CD4-positive, alpha-beta T cell (primary cell): ENCODE results near the gene ZNF521. TPM values are rescaled to one million over a fixed set of nuclear protein-coding genes. Genes with fewer than 3 reads are reported as not detected.

ENCODE experiments used
- ATAC-seq: fragments of 200-7000 bp; cut with Tn5 transposase; one replicate; pipeline ENCODE4 v1.10.0; 2022; ENCODE audit warnings: mild to moderate bottlenecking; ENCODE audit not compliant: poor library complexity
- CTCF ChIA-PET: fragments of 350-600 bp; sonication (Branson Sonifier 250); formaldehyde crosslinking; loops from one replicate; lab custom pipeline; 2021; ENCODE audit warnings: antibody characterized with exemption, inconsistent platforms; lab: Charles Lee
- POLR2A ChIA-PET: fragments of 350-600 bp; sonication (Branson Sonifier 250); formaldehyde crosslinking; loops from one replicate; lab custom pipeline; 2021; ENCODE audit warnings: antibody characterized with exemption, inconsistent platforms; lab: Charles Lee
- DNase-seq, 14 experiments: peaks; one replicate each; pipeline ENCODE4 v3.0.0-alpha.2; 2013 to 2020; ENCODE audit warnings: mixed read lengths in 2 of 14
- H3K27ac ChIP-seq, 2 donors: one replicate each; pipeline versions ENCODE4 v1.5.1 to v1.7.0; 2013; ENCODE audit warnings: low read length in 2 of 2, low read depth in 1 of 2, mild to moderate bottlenecking in 1 of 2
- H3K27me3 ChIP-seq, 2 experiments: 1 replicate in 1 of 2; 2 replicates in 1 of 2; pipeline versions ENCODE4 v1.6.1 to v1.7.0; 2013; ENCODE audit warnings: low read length in 2 of 2, control low read depth in 1 of 2, mild to moderate bottlenecking in 1 of 2, moderate library complexity in 1 of 2; ENCODE audit not compliant: insufficient read depth in 2 of 2, control insufficient read depth in 1 of 2
- H3K36me3 ChIP-seq: one replicate; pipeline ENCODE4 v1.6.1; 2013; ENCODE audit warnings: low read length, control low read depth; ENCODE audit not compliant: insufficient read depth
- H3K4me1 ChIP-seq: one replicate; pipeline ENCODE4 v1.6.1; 2013; ENCODE audit warnings: low read length, control low read depth; ENCODE audit not compliant: insufficient read depth
- H3K4me3 ChIP-seq: one replicate; pipeline ENCODE4 v1.5.1; 2013; ENCODE audit warnings: mild to moderate bottlenecking, low read length, moderate library complexity
- H3K9me3 ChIP-seq, 2 experiments: 1 replicate in 1 of 2; 2 replicates in 1 of 2; pipeline versions ENCODE4 v1.6.1 to v1.7.0; 2013; ENCODE audit warnings: low read length in 2 of 2, mild to moderate bottlenecking in 2 of 2, control low read depth in 1 of 2, moderate library complexity in 1 of 2; ENCODE audit not compliant: control insufficient read depth in 1 of 2, insufficient read depth in 1 of 2
- H3K27ac Mint-ChIP-seq: one replicate; pipeline ENCODE4 v1.8.0; 2020; ENCODE audit warnings: mixed read lengths
- H3K27me3 Mint-ChIP-seq: one replicate; pipeline ENCODE4 v1.8.0; 2021; ENCODE audit warnings: mixed read lengths
- H3K36me3 Mint-ChIP-seq: one replicate; pipeline ENCODE4 v1.8.0; 2021; ENCODE audit warnings: low read depth, mixed read lengths
- H3K4me1 Mint-ChIP-seq: one replicate; pipeline ENCODE4 v1.8.0; 2021; ENCODE audit warnings: low read depth, mixed read lengths
- H3K4me3 Mint-ChIP-seq: one replicate; pipeline ENCODE4 v1.8.0; 2020; ENCODE audit warnings: mild to moderate bottlenecking, mixed read lengths
- H3K9me3 Mint-ChIP-seq: one replicate; pipeline ENCODE4 v1.8.0; 2020; ENCODE audit warnings: mixed read lengths
- intact Hi-C, 2 experiments: fragments of 100-400 bp; cut with DNase I in 1 of 2; cut with micrococcal nuclease in 1 of 2; formaldehyde crosslinking; loops; one replicate each; pipeline versions ENCODE4 v1.15.1 to v1.9.0; 2023 to 2025; cut with DNase I, micrococcal nuclease
- total RNA-seq, 174 experiments: library from RNA in 2 of 174; stranded (reverse) in 2 of 174; gene quantifications; one replicate each; pipeline ENCODE4 v1.2.3 and lab custom pipeline; 2021 to 2026
- TF ChIP-seq, protein P1 (sequence below): fragments of 200-600 bp; IDR thresholded peaks from one replicate; pipeline ENCODE4 v1.8.0; 2022; ENCODE audit warnings: antibody characterized with exemption, mild to moderate bottlenecking

Gene ZNF521
- total RNA-seq, 2 experiments from 2014 or later: not detected

DNA sequence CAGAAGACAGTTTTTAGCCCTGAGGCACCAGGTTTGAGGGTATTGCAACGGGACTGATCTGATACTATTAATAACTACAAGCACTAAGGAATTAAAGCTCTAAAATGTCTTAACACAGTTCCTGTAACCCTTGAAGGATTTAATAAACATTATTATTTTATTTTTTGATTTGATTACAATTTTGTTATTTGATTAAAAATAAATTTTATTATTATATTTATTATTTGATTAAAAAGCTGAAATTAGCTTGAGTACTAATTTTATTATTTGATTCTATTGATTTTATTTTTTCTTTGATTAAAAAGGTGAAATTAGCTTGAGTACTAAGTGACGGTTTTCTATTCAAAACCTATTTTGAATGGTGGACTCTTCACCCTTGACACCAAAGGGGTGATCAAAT, 307.3 kb downstream of the ZNF521 start:
- Histone ChIP-seq H3K27ac (no peak overlapping the region), H3K36me3 (no peaks in the 10 kb centered on the region), H3K9me3 (no peaks in the 10 kb centered on the region), H3K4me3 (no peak overlapping the region), H3K4me1 (no peaks in the 10 kb centered on the region), H3K27me3 (no peaks in the 10 kb centered on the region)
- ATAC-seq: no peak
- ChIA-PET POLR2A (no interaction called here), CTCF (no interaction called here)
- intact Hi-C loops: no loop called here
- no peaks in the 10 kb centered on the region for H3K9me3 Mint-ChIP-seq
- H3K4me1 Mint-ChIP-seq: no peaks in the 10 kb centered on the region
- TF ChIP-seq, protein P1, sequence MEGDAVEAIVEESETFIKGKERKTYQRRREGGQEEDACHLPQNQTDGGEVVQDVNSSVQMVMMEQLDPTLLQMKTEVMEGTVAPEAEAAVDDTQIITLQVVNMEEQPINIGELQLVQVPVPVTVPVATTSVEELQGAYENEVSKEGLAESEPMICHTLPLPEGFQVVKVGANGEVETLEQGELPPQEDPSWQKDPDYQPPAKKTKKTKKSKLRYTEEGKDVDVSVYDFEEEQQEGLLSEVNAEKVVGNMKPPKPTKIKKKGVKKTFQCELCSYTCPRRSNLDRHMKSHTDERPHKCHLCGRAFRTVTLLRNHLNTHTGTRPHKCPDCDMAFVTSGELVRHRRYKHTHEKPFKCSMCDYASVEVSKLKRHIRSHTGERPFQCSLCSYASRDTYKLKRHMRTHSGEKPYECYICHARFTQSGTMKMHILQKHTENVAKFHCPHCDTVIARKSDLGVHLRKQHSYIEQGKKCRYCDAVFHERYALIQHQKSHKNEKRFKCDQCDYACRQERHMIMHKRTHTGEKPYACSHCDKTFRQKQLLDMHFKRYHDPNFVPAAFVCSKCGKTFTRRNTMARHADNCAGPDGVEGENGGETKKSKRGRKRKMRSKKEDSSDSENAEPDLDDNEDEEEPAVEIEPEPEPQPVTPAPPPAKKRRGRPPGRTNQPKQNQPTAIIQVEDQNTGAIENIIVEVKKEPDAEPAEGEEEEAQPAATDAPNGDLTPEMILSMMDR: no peak
- no peak overlapping the region for H3K27ac Mint-ChIP-seq
- peaks cover 5% of the 10 kb centered on the region for H3K27me3 Mint-ChIP-seq
- DNase-seq: no peak
- H3K4me3 Mint-ChIP-seq: no peak overlapping the region
- H3K36me3 Mint-ChIP-seq: no peaks in the 10 kb centered on the region

DNA sequence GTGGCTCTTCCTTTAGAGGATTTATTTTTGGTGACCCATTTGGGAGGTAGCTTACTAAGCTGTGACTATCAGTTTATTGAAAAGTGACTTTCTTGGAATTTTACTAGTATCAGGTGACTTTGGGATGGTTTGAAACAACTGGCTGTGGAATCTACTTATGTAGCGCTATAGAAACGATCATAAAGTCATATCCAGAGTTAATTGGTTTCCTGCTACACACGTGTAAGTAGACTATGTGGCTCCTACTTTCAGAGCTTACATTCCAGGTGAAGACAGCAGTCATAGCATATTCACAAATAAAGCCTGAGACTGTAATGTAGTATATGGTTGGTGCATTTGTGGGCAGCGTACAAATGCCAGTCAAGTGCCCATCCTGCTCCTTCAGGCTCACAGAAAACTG, 308.9 kb downstream of the ZNF521 start:
- Mint-ChIP-seq H3K4me3 (no peak overlapping the region), H3K27me3 (peaks cover 8% of the 10 kb centered on the region), H3K36me3 (no peaks in the 10 kb centered on the region), H3K9me3 (no peaks in the 10 kb centered on the region), H3K27ac (no peak overlapping the region), H3K4me1 (no peaks in the 10 kb centered on the region)
- Histone ChIP-seq H3K9me3 (no peaks in the 10 kb centered on the region), H3K36me3 (no peaks in the 10 kb centered on the region), H3K27ac (no peak overlapping the region), H3K4me3 (no peak overlapping the region), H3K4me1 (no peaks in the 10 kb centered on the region), H3K27me3 (no peaks in the 10 kb centered on the region)
- DNase-seq: no peak
- intact Hi-C loops: no loop called here
- CTCF ChIA-PET: no interaction called here
- POLR2A ChIA-PET: no interaction called here
- TF ChIP-seq, protein P1: no peak
- no peak for ATAC-seq

DNA sequence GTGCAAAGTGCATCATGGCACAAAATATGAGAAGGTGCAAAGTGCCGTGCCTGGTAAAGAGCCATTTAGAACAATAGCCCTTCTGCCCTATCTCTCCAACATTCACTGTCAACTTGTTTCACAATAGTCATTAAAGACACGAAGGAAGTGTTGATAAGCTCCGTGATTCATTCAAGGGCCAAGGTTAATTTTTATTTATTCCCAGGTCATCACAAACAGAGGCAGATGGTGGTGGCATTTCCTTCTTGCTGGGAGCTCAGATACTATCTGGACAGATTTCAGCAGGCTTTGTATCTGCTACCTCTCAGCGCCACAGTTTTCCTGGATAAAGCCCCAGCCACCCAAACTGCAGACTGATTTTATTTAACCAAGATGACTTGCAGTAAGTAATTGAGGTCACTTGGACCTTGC, 309.3 kb downstream of the ZNF521 start:
- no peak overlapping the region for H3K27ac ChIP-seq
- H3K4me1 Mint-ChIP-seq: no peaks in the 10 kb centered on the region
- POLR2A ChIA-PET: no interaction called here
- no peak overlapping the region for H3K4me3 ChIP-seq
- no peaks in the 10 kb centered on the region for H3K9me3 ChIP-seq
- no peak overlapping the region for H3K4me3 Mint-ChIP-seq
- H3K27ac Mint-ChIP-seq: no peak overlapping the region
- CTCF ChIA-PET: no interaction called here
- H3K36me3 Mint-ChIP-seq: no peaks in the 10 kb centered on the region
- TF ChIP-seq, protein P1: no peak
- intact Hi-C loops: no loop called here
- ATAC-seq: no peak
- H3K27me3 ChIP-seq: no peaks in the 10 kb centered on the region
- H3K9me3 Mint-ChIP-seq: no peaks in the 10 kb centered on the region
- H3K4me1 ChIP-seq: no peaks in the 10 kb centered on the region
- no peaks in the 10 kb centered on the region for H3K36me3 ChIP-seq
- DNase-seq: no peak
- H3K27me3 Mint-ChIP-seq: peaks cover 8% of the 10 kb centered on the region
